Activated CD4-positive, CD25-positive, alpha-beta regulatory T cell (primary cell): ENCODE data around the gene PHKA2.
"Not testable (repeated sequence)": the region's sequence is repeated elsewhere in the genome, so short reads cannot be mapped to it uniquely, and the experiment has no call there.

ENCODE experiments used
- DNase-seq, 4 experiments: peaks; one replicate each; lab custom pipeline; 2025; lab: John Stamatoyannopoulos, UW

PHKA2 gene, protein sequence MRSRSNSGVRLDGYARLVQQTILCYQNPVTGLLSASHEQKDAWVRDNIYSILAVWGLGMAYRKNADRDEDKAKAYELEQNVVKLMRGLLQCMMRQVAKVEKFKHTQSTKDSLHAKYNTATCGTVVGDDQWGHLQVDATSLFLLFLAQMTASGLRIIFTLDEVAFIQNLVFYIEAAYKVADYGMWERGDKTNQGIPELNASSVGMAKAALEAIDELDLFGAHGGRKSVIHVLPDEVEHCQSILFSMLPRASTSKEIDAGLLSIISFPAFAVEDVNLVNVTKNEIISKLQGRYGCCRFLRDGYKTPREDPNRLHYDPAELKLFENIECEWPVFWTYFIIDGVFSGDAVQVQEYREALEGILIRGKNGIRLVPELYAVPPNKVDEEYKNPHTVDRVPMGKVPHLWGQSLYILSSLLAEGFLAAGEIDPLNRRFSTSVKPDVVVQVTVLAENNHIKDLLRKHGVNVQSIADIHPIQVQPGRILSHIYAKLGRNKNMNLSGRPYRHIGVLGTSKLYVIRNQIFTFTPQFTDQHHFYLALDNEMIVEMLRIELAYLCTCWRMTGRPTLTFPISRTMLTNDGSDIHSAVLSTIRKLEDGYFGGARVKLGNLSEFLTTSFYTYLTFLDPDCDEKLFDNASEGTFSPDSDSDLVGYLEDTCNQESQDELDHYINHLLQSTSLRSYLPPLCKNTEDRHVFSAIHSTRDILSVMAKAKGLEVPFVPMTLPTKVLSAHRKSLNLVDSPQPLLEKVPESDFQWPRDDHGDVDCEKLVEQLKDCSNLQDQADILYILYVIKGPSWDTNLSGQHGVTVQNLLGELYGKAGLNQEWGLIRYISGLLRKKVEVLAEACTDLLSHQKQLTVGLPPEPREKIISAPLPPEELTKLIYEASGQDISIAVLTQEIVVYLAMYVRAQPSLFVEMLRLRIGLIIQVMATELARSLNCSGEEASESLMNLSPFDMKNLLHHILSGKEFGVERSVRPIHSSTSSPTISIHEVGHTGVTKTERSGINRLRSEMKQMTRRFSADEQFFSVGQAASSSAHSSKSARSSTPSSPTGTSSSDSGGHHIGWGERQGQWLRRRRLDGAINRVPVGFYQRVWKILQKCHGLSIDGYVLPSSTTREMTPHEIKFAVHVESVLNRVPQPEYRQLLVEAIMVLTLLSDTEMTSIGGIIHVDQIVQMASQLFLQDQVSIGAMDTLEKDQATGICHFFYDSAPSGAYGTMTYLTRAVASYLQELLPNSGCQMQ

GRCh38 chrX:18983666-18984380 lies at the start of gene PHKA2:
TSS of gene PHKA2 (minus strand) at chrX:18984114. CDS start at chrX:18983932, 182 bp downstream.
- peak in 3 of 4 experiments; percentile 24 to 38 (median 28) for DNase-seq

DNA sequence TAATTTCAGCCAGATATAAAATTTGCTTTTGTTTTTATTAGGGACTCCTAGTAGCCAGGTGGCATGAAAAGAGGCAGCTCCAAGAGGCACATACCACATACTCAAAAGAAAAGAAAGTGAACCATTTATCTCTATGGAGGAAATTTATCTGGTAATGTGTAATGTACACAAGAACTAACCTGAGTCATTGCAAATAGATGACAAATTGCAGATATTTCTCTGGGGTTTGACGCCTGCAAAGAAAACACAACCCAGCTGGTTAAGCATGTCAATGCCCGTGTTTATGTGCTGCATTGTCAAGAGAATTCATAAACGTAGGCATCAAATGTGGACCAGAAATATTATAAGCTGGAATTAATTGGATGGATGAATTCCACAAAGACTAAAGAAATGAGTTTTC lies 46.9 kb upstream of the PHKA2 start:
- no peak for DNase-seq

GRCh38 chrX:19028560-19028959 lies 44.6 kb upstream of the PHKA2 start:
- DNase-seq = no peak

DNA sequence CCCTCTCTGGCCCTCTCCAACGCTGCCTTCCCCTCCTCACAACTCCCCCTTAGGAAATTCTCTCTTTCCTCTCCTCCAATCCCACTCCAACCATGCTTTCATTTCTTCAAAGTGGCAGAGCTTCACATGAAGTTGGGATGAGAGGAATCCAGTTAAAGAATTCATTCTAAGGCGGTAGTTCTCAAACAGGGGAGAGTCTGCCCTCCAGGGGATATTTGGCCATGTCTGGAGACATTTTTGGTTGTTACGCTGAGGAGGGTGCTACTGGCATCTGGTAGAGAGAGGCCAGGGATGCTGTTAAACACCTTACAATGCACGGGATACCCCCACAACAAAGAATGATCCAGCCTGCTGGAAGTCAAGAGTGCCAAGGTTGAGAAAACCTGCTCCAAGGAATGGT lies 40.5 kb upstream of the PHKA2 start:
- DNase-seq = no peak

GRCh38 chrX:19019996-19020395 lies 36.1 kb upstream of the PHKA2 start:
- no peak for DNase-seq

- DNase-seq = no peak
Observed at GRCh38 chrX:19017271-19017670, 33.4 kb upstream of the PHKA2 start.

DNA sequence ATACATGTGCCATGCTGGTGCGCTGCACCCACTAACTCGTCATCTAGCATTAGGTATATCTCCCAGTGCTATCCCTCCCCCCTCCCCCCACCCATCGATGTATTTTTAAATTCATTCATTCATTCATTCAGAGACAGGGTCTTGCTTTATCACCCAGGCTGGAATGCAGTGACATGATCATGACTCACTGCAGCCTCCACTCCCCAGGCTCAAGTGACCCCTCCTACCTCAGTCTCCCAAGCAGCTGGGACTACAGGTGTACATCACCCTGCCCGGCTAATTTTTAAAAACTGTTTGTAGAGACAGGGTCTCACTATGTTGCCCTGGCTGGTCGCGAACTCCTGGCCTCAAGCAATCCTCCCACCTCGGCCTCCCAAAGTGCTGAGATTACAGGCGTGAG lies 32.7 kb upstream of the PHKA2 start:
- not testable (repeated sequence) for DNase-seq

GRCh38 chrX:19007868-19008267 lies 24.0 kb upstream of the PHKA2 start:
- no peak for DNase-seq

GRCh38 chrX:19007011-19007410 lies 23.1 kb upstream of the PHKA2 start:
- DNase-seq = no peak

GRCh38 chrX:19005909-19006308 lies 22.0 kb upstream of the PHKA2 start:
- no peak for DNase-seq

DNA sequence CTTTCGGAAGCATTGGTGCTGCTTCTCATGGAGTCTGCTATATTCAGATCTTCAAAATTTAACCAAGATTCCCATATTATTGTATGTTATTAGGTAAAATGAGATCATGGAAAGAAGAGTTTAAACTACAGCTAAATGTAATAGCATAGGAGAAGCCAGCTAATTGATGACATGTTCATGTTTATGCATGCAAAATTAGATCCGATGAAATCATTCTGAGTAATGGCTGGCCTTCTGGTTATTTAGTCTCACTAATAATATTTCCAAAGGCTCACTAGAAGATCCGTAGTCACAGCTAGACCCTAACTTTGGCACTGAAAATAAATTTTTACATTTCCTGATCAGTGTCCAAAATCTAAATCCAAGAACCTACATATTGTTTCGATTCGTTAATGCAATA lies 19.8 kb upstream of the PHKA2 start:
- DNase-seq = no peak

DNA sequence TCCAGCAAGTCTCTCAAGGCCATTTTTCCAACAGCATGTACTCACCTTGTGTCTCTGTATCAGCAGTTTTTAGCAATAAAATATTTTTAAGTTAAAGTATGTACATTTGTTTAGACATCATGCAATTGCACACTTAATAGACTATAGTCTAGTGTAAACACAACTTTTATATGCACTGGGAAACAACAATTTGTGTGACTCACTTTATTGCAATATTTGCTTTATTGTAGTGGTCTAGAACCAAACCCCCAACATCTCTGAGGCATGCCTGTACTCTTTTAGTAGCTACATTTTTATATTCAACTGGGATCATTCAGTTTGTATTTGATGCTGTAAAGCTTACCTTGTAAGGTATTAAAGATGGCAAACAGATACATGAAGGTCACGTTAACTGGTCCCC lies 14.7 kb upstream of the PHKA2 start:
- DNase-seq = no peak

- no peak for DNase-seq
Observed at GRCh38 chrX:18997916-18998315, 14.0 kb upstream of the PHKA2 start.

DNA sequence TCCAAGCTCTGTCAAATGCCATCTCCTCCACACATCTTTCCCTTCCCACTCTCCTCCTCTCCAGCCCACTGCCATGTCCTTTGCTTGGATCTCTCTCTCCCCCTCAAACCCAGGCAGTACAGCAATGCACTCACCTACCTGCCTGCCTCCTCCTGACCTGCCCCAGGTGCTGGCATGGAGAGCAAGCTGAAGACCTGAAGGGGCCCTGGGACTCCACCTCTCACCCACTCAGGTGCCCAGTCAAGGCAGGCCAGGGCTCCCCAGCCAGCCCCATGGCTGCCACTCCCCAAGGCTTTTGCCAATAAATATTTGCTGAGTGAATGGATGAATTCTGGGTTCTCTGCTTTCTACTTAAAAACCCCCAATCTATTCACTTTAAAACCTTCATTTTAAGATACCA lies 12.6 kb upstream of the PHKA2 start:
- no peak for DNase-seq

GRCh38 chrX:18995221-18995620 lies 11.3 kb upstream of the PHKA2 start:
- no peak for DNase-seq

DNA sequence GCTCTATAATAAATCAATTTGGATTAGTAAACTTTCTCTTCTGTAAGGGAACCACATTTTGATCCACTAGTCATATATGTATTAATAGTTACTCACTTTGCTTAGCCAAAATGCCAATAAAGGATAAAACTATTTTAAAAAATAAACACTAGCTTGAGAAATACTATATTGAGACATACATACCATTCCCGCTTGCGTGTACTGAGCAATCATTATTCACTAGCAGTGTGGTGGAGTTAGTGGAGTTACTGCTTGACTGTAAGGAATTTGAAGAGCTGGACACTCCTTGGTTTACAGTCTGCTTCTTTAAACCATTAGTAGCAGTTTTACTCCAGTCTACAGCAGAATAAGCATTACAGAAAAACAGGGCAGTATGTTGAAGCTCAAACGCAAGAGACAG lies 10.8 kb upstream of the PHKA2 start:
- no peak for DNase-seq

GRCh38 chrX:18992829-18993228 lies 8.9 kb upstream of the PHKA2 start:
- DNase-seq = no peak

GRCh38 chrX:18985186-18985435 lies 1.2 kb upstream of the PHKA2 start:
- no peak for DNase-seq

DNA sequence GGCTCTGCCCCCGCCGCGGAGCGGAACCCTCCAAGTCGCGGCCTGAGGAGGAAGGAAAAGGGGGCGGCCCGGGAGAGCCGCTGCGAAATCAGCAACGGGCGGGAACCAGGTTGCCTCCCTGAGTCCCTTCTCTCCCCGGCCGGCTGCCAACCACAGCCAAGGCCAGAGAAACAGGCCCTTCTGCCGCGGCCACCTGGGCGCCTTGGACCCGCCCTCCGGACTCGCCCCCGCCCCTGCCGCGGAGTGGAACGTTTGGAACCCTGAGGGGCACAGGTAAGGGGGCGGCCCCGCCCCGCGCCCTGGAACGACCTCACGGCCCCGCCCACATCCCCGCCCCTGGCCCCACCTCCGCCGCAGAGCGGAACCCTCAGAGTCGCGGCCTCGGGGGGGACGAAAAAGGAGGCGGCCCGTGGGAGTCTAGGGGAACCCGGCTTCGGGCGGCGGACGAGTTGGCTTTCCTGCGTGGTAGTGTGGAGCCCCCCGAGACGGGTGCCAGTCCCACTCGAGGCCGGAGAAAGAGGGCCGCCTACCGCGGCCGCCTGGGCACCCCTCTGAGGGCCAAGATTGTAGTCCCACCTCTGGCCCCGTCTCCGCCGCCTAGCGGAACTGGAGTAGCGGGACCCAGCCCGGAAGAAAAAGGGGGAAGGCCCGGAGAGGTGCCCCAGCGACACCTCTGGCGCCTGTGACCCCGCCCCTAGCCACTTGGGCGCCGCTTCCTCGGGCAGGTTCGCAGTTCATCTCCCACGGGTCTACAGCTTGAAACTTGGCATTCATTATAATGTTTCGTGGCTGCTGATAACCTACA lies 669 bp upstream of the PHKA2 start:
- DNase-seq = peak; percentile 64 to 78 (median 71)

- DNase-seq = no peak
Observed at GRCh38 chrX:18981124-18981807, 2.6 kb downstream of the PHKA2 start.

- not testable (repeated sequence) for DNase-seq
Observed at GRCh38 chrX:18980262-18980661, 3.7 kb downstream of the PHKA2 start.
